Activated CD8-positive, alpha-beta T cell treated with anti-CD3 and anti-CD28 coated beads for 36 hours (primary cell): ENCODE data around the gene TMBIM4. TPM values are rescaled to one million over a fixed set of nuclear protein-coding genes. Genes with fewer than 3 reads are reported as not detected.

Experiments used
- ATAC-seq: fragments of 200-7000 bp; cut with Tn5 transposase; one replicate; pipeline ENCODE4 v1.10.0; 2021; ENCODE audit warnings: mild to moderate bottlenecking, moderate library complexity
- CTCF ChIA-PET: fragments of 350-600 bp; sonication (Branson Sonifier 250); formaldehyde crosslinking; loops from one replicate; lab custom pipeline; 2021; ENCODE audit warnings: antibody characterized with exemption; lab: Charles Lee
- POLR2A ChIA-PET: fragments of 350-600 bp; sonication (Branson Sonifier 250); formaldehyde crosslinking; loops from one replicate; lab custom pipeline; 2021; ENCODE audit warnings: antibody characterized with exemption; lab: Charles Lee
- DNase-seq: peaks from one replicate; pipeline ENCODE4 v3.0.0-alpha.2; 2020
- H3K27ac Mint-ChIP-seq: one replicate; pipeline ENCODE4 v1.8.0; 2021; ENCODE audit warnings: mild to moderate bottlenecking, mixed read lengths
- H3K27me3 Mint-ChIP-seq: one replicate; pipeline ENCODE4 v1.8.0; 2021; ENCODE audit warnings: mixed read lengths
- H3K36me3 Mint-ChIP-seq: one replicate; pipeline ENCODE4 v1.8.0; 2021; ENCODE audit warnings: low read depth, mixed read lengths
- H3K4me1 Mint-ChIP-seq: one replicate; pipeline ENCODE4 v1.8.0; 2021; ENCODE audit warnings: low read depth, mixed read lengths
- H3K4me3 Mint-ChIP-seq: one replicate; pipeline ENCODE4 v1.8.0; 2021; ENCODE audit warnings: mild to moderate bottlenecking, moderate library complexity, mixed read lengths
- H3K9me3 Mint-ChIP-seq: one replicate; pipeline ENCODE4 v1.8.0; 2021; ENCODE audit warnings: mixed read lengths
- intact Hi-C: fragments of 100-400 bp; cut with micrococcal nuclease; formaldehyde crosslinking; loops from one replicate; pipeline ENCODE4 v1.10.0; 2022
- total RNA-seq, 2 experiments: library from RNA; stranded (reverse); gene quantifications; one replicate each; pipeline ENCODE4 v1.2.3, GENCODE V29; 2021
- TF ChIP-seq, protein P1 (sequence below): fragments of 200-600 bp; IDR thresholded peaks from one replicate; pipeline ENCODE4 v1.8.0; 2022; ENCODE audit warnings: antibody characterized with exemption, mild to moderate bottlenecking

The TMBIM4 gene
- total RNA-seq, 2 experiments from 2014 or later: 41.7 to 45.8 TPM

- Mint-ChIP-seq H3K4me3 (no peak overlapping the region), H3K4me1 (peaks cover 18% of the 10 kb centered on the region), H3K9me3 (peaks cover 4% of the 10 kb centered on the region), H3K27ac (no peak overlapping the region), H3K36me3 (no peaks in the 10 kb centered on the region), H3K27me3 (peaks cover 21% of the 10 kb centered on the region)
- CTCF ChIA-PET: no interaction called here
- DNase-seq: no peak
- POLR2A ChIA-PET: no interaction called here
- no peak for ATAC-seq
- intact Hi-C loops: no loop called here
- TF ChIP-seq, protein P1, sequence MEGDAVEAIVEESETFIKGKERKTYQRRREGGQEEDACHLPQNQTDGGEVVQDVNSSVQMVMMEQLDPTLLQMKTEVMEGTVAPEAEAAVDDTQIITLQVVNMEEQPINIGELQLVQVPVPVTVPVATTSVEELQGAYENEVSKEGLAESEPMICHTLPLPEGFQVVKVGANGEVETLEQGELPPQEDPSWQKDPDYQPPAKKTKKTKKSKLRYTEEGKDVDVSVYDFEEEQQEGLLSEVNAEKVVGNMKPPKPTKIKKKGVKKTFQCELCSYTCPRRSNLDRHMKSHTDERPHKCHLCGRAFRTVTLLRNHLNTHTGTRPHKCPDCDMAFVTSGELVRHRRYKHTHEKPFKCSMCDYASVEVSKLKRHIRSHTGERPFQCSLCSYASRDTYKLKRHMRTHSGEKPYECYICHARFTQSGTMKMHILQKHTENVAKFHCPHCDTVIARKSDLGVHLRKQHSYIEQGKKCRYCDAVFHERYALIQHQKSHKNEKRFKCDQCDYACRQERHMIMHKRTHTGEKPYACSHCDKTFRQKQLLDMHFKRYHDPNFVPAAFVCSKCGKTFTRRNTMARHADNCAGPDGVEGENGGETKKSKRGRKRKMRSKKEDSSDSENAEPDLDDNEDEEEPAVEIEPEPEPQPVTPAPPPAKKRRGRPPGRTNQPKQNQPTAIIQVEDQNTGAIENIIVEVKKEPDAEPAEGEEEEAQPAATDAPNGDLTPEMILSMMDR: no peak
Measured at GRCh38 chr12:66206141-66206540, 36.3 kb upstream of the TMBIM4 start.

GRCh38 chr12:66203820-66204219 lies 34.0 kb upstream of the TMBIM4 start:
- Mint-ChIP-seq H3K4me3 (no peak overlapping the region), H3K9me3 (peaks cover 13% of the 10 kb centered on the region), H3K36me3 (peaks cover 2% of the 10 kb centered on the region), H3K27me3 (peaks cover 25% of the 10 kb centered on the region), H3K4me1 (peaks cover 18% of the 10 kb centered on the region), H3K27ac (no peak overlapping the region)
- intact Hi-C loops: no loop called here
- TF ChIP-seq, protein P1: no peak
- ATAC-seq (peak; percentile 61), DNase-seq (peak; percentile 35)
- ChIA-PET CTCF (no interaction called here), POLR2A (interaction anchor here (1.0 to 1.4 kb wide), 4 partner anchors 9 to 99 kb away, joined by 3 to 7 read pairs (median 3); partner anchors contain the start of genes HELB and TMBIM4)

- H3K9me3 Mint-ChIP-seq: peaks cover 9% of the 10 kb centered on the region
- TF ChIP-seq, protein P1: no peak
- H3K27me3 Mint-ChIP-seq: peaks cover 30% of the 10 kb centered on the region
- no peak overlapping the region for H3K4me3 Mint-ChIP-seq
- ChIA-PET CTCF (interaction anchor here (0.8 kb wide), 1 partner anchor 9 kb away, joined by 3 read pairs; no protein-coding TSS in a partner anchor), POLR2A (interaction anchor here (0.9 kb wide), 1 partner anchor 31 kb away, joined by 3 read pairs; no protein-coding TSS in a partner anchor)
- peaks cover 26% of the 10 kb centered on the region for H3K4me1 Mint-ChIP-seq
- no peak for ATAC-seq
- intact Hi-C loops: no loop called here
- DNase-seq: no peak
- peaks cover 2% of the 10 kb centered on the region for H3K36me3 Mint-ChIP-seq
- H3K27ac Mint-ChIP-seq: no peak overlapping the region
Measured at GRCh38 chr12:66199831-66200509, 30.2 kb upstream of the TMBIM4 start.

GRCh38 chr12:66199141-66199540 lies 29.3 kb upstream of the TMBIM4 start:
- ChIA-PET CTCF (interaction anchor here (0.8 kb wide), 1 partner anchor 9 kb away, joined by 3 read pairs; no protein-coding TSS in a partner anchor), POLR2A (interaction anchor here (0.9 kb wide), 1 partner anchor 32 kb away, joined by 3 read pairs; no protein-coding TSS in a partner anchor)
- intact Hi-C loops: no loop called here
- Mint-ChIP-seq H3K4me1 (peaks cover 19% of the 10 kb centered on the region), H3K27ac (no peak overlapping the region), H3K4me3 (no peak overlapping the region), H3K27me3 (peaks cover 37% of the 10 kb centered on the region), H3K9me3 (peaks cover 9% of the 10 kb centered on the region), H3K36me3 (peaks cover 2% of the 10 kb centered on the region)
- no peak for ATAC-seq
- DNase-seq: no peak
- TF ChIP-seq, protein P1: no peak

DNA sequence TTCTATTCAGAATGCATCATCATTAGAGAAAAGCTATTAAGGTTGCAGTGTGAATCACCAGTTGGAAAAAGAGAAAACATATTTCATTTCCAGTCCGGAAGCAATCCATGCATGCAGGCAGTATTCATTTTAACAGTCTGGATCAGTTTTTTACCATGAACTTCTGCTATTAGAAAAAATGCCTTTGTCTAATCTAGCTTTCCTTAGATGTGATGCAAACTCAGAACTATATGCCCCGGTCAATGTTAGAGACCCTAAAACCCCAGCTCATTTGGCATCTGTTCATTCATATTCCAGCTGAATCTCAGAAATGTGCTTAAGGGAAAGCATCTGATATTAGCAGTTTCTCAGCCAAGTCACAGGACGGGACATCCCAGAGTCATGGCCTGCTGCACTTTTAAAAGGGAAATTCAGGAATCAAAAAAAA lies 27.7 kb upstream of the TMBIM4 start:
- TF ChIP-seq, protein P1: no peak
- peaks cover 8% of the 10 kb centered on the region for H3K4me1 Mint-ChIP-seq
- no peak for DNase-seq
- peaks cover 43% of the 10 kb centered on the region for H3K27me3 Mint-ChIP-seq
- POLR2A ChIA-PET: no interaction called here
- H3K4me3 Mint-ChIP-seq: no peak overlapping the region
- peaks cover 9% of the 10 kb centered on the region for H3K9me3 Mint-ChIP-seq
- intact Hi-C loops: no loop called here
- CTCF ChIA-PET: interaction anchor here (1.1 to 2.6 kb wide), 3 partner anchors 12 to 47 kb away, joined by 3 to 13 read pairs (median 4); partner anchors contain the start of gene TMBIM4
- peaks cover 2% of the 10 kb centered on the region for H3K36me3 Mint-ChIP-seq
- H3K27ac Mint-ChIP-seq: no peak overlapping the region
- ATAC-seq: no peak
